ENCODE results near the gene NDP.
"Not testable (repeated sequence)": the region's sequence is repeated elsewhere in the genome, so short reads cannot be mapped to it uniquely, and the experiment has no call there.

DNA sequence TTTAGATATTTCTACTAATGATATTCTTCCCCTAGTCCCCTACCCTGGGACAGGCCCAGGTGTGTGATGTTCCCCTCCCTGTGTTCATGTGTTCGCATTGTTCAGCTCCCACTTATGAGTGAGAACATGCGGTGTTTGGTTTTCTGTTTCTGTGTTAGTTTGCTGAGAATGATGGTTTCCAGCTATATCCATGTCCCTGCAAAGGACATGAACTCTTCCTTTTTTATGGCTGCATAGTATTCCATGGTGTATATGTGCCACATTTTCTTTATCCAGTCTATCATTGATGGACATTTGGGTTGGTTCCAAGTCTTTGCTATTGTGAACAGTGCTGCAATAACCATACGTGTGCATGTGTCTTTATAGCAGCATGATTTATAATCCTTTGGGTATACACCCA, 51.2 kb downstream of the NDP start:
- TF ChIP-seq, protein P1, sequence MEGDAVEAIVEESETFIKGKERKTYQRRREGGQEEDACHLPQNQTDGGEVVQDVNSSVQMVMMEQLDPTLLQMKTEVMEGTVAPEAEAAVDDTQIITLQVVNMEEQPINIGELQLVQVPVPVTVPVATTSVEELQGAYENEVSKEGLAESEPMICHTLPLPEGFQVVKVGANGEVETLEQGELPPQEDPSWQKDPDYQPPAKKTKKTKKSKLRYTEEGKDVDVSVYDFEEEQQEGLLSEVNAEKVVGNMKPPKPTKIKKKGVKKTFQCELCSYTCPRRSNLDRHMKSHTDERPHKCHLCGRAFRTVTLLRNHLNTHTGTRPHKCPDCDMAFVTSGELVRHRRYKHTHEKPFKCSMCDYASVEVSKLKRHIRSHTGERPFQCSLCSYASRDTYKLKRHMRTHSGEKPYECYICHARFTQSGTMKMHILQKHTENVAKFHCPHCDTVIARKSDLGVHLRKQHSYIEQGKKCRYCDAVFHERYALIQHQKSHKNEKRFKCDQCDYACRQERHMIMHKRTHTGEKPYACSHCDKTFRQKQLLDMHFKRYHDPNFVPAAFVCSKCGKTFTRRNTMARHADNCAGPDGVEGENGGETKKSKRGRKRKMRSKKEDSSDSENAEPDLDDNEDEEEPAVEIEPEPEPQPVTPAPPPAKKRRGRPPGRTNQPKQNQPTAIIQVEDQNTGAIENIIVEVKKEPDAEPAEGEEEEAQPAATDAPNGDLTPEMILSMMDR (IDR thresholded peaks at IDR 0.05): not testable (repeated sequence)
- TF ChIP-seq POLR2A, EP300 (IDR thresholded peaks at IDR 0.05): not testable (repeated sequence)

Data from ovary (tissue), 3 donors.